Panc1 (cell line): ENCODE results near the gene MROH7. TPM values are rescaled to one million over a fixed set of nuclear protein-coding genes. Genes with fewer than 3 reads are reported as not detected.

ENCODE experiments used
- ATAC-seq: fragments of 200-7000 bp; cut with Tn5 transposase; 2 replicates; pipeline ENCODE4 v1.9.1; 2020; ENCODE audit warnings: mild to moderate bottlenecking, moderate library complexity
- BruUV-seq: library from RNA; stranded (reverse); fragments of 400-500 nt; replicated peaks from 2 replicates; lab custom pipeline; 2021; lab: Mats Ljungman, UMichigan
- CTCF ChIA-PET: fragments of 300-600 bp; sonication (Branson Sonifier 250); formaldehyde crosslinking; loops from one replicate; lab custom pipeline; 2022; ENCODE audit warnings: antibody characterized with exemption; lab: Charles Lee
- POLR2A ChIA-PET: fragments of 300-600 bp; sonication (Branson Sonifier 250); formaldehyde crosslinking; loops from one replicate; lab custom pipeline; 2022; ENCODE audit warnings: antibody characterized with exemption; lab: Charles Lee
- DNase-seq: peaks from one replicate; pipeline ENCODE4 v3.0.0-alpha.2; 2010; ENCODE audit warnings: low read depth, low spot score
- H3K27ac ChIP-seq: 2 replicates; pipeline ENCODE4 v1.5.1; 2011; ENCODE audit warnings: mild to moderate bottlenecking, low read length, inconsistent platforms
- H3K27me3 ChIP-seq: fragments of 200-500 bp; sonication (Bioruptor generic); 2 replicates; pipeline ENCODE4 v1.6.0; 2014; ENCODE audit warnings: low read length, inconsistent platforms; ENCODE audit not compliant: control insufficient read depth, insufficient read depth
- H3K36me3 ChIP-seq: fragments of 200-500 bp; sonication (Bioruptor generic); 2 replicates; pipeline ENCODE4 v1.5.1; 2014; ENCODE audit warnings: inconsistent platforms, mild to moderate bottlenecking, low read length, moderate library complexity; ENCODE audit not compliant: control insufficient read depth, insufficient read depth
- H3K4me1 ChIP-seq: 2 replicates; pipeline ENCODE4 v1.5.1; 2011; ENCODE audit warnings: inconsistent platforms, mild to moderate bottlenecking, low read length, moderate library complexity; ENCODE audit not compliant: control insufficient read depth, insufficient read depth
- H3K4me3 ChIP-seq, 2 experiments: 2 replicates each; pipeline ENCODE4 v1.5.1; 2011 to 2012; ENCODE audit warnings: low read depth in 2 of 2, low read length in 2 of 2, mild to moderate bottlenecking in 2 of 2, inconsistent platforms in 1 of 2, moderate library complexity in 1 of 2
- H3K9me3 ChIP-seq: fragments of 200-500 bp; sonication (Bioruptor generic); 2 replicates; pipeline ENCODE4 v1.5.1; 2014; ENCODE audit warnings: low read depth, mild to moderate bottlenecking, inconsistent platforms, low read length, moderate library complexity; ENCODE audit not compliant: control insufficient read depth, insufficient read depth
- POLR2AphosphoS5 ChIP-seq: IDR thresholded peaks from 2 replicates; pipeline ENCODE4 v1.6.1; 2012; ENCODE audit warnings: mild to moderate bottlenecking, low read depth, low read length, moderate library complexity
- SIN3A ChIP-seq: IDR thresholded peaks from 2 replicates; pipeline ENCODE4 v1.6.1; 2012; ENCODE audit warnings: low read depth, mild to moderate bottlenecking, low read length, moderate library complexity, borderline replicate concordance; ENCODE audit not compliant: insufficient read depth
- TCF7L2 ChIP-seq: IDR thresholded peaks from 2 replicates; pipeline ENCODE4 v1.6.1; 2011; ENCODE audit warnings: mild to moderate bottlenecking, low read depth, low read length, inconsistent platforms
- in situ Hi-C: cut with HindIII; loops from 2 replicates; pipeline ENCODE4 v1.10.0; 2016; ENCODE audit warnings: low sequenced_read_pairs, low pct_unique_long_range_greater_than_20kb
- intact Hi-C: fragments of 100-400 bp; cut with micrococcal nuclease; formaldehyde crosslinking; loops from one replicate; pipeline ENCODE4 v1.10.0; 2022; ENCODE audit not compliant: unreplicated experiment
- total RNA-seq: library from RNA; stranded (reverse); gene quantifications from one replicate; pipeline ENCODE4 v1.2.1, GENCODE V29; 2021; ENCODE audit not compliant: unreplicated experiment
- TF ChIP-seq, protein P1 (sequence below): fragments of 450-650 bp; IDR thresholded peaks from 2 replicates; pipeline ENCODE4 v1.5.1; 2017; ENCODE audit warnings: mild to moderate bottlenecking
- TF ChIP-seq, protein P2 (sequence below), 2 experiments: IDR thresholded peaks; 2 replicates each; pipeline ENCODE4 v1.6.1; 2011 to 2012; ENCODE audit warnings: low read depth in 2 of 2, control low read depth in 1 of 2, low read length in 1 of 2, mild to moderate bottlenecking in 1 of 2, moderate library complexity in 1 of 2; ENCODE audit not compliant: insufficient read depth in 1 of 2

The MROH7 gene
- total RNA-seq, 1 experiment from 2014 or later: not detected

DNA sequence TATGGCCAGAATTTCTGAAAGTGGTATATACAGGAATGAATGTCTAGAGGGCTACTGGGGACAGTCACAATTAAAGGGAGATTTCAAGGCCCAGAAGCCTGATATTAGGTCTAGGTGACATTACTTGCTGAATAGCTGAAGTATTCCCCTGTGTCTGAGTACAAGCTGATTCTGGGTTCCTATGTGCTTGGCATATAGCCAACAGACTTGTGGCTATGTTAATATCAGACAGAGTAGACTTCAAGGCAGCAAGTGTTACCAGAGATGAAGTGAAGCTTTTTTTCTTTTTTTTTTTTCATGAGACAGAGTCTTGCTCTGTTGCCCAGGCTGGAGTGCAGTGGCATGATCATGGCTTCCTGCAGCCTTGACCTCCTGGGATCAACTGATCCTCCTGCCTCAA, 82.4 kb downstream of the MROH7 start:
- no TSS peak for BruUV-seq
- ChIA-PET POLR2A (no interaction called here), CTCF (no interaction called here)
- H3K36me3 ChIP-seq: peaks cover 18% of the 10 kb centered on the region; the same call in 1 of the 2 replicates
- H3K4me3 ChIP-seq: no peak overlapping the region
- no peak for ATAC-seq
- H3K9me3 ChIP-seq: no peaks in the 10 kb centered on the region
- H3K27ac ChIP-seq: no peak overlapping the region
- no peak for TF ChIP-seq TCF7L2
- TF ChIP-seq, protein P1, sequence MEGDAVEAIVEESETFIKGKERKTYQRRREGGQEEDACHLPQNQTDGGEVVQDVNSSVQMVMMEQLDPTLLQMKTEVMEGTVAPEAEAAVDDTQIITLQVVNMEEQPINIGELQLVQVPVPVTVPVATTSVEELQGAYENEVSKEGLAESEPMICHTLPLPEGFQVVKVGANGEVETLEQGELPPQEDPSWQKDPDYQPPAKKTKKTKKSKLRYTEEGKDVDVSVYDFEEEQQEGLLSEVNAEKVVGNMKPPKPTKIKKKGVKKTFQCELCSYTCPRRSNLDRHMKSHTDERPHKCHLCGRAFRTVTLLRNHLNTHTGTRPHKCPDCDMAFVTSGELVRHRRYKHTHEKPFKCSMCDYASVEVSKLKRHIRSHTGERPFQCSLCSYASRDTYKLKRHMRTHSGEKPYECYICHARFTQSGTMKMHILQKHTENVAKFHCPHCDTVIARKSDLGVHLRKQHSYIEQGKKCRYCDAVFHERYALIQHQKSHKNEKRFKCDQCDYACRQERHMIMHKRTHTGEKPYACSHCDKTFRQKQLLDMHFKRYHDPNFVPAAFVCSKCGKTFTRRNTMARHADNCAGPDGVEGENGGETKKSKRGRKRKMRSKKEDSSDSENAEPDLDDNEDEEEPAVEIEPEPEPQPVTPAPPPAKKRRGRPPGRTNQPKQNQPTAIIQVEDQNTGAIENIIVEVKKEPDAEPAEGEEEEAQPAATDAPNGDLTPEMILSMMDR: no peak
- TF ChIP-seq, protein P2, sequence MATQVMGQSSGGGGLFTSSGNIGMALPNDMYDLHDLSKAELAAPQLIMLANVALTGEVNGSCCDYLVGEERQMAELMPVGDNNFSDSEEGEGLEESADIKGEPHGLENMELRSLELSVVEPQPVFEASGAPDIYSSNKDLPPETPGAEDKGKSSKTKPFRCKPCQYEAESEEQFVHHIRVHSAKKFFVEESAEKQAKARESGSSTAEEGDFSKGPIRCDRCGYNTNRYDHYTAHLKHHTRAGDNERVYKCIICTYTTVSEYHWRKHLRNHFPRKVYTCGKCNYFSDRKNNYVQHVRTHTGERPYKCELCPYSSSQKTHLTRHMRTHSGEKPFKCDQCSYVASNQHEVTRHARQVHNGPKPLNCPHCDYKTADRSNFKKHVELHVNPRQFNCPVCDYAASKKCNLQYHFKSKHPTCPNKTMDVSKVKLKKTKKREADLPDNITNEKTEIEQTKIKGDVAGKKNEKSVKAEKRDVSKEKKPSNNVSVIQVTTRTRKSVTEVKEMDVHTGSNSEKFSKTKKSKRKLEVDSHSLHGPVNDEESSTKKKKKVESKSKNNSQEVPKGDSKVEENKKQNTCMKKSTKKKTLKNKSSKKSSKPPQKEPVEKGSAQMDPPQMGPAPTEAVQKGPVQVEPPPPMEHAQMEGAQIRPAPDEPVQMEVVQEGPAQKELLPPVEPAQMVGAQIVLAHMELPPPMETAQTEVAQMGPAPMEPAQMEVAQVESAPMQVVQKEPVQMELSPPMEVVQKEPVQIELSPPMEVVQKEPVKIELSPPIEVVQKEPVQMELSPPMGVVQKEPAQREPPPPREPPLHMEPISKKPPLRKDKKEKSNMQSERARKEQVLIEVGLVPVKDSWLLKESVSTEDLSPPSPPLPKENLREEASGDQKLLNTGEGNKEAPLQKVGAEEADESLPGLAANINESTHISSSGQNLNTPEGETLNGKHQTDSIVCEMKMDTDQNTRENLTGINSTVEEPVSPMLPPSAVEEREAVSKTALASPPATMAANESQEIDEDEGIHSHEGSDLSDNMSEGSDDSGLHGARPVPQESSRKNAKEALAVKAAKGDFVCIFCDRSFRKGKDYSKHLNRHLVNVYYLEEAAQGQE (IDR thresholded peaks at IDR 0.05; ENCODE audit: insufficient read depth in 1 of 2, low read depth in 2 of 2, low read length in 1 of 2): no peak
- TF ChIP-seq POLR2AphosphoS5: no peak
- no peak for TF ChIP-seq SIN3A
- intact Hi-C loops (no loop called here), in situ Hi-C loops (no loop called here)
- no peaks in the 10 kb centered on the region for H3K4me1 ChIP-seq
- DNase-seq: no peak
- no peaks in the 10 kb centered on the region for H3K27me3 ChIP-seq

DNA sequence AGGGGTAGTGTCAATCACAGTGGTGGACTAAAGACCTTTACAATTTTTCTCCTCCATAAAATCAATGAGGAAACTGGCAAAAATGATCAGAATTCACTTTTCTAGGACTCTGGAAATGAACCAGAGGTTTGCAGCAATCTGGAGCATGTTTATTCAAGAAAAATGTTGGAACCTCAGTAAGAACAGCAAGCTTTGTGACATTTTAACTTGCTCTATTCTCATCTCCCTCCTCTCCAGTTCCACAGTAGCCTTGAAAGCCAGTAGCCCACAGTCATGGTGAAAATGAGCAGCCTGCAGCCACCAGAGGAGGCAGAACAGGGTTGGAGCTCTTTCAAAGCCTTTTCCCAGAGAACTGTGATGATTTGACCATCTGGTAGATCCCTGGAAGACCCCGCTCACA, 83.2 kb downstream of the MROH7 start:
- POLR2A ChIA-PET: no interaction called here
- H3K4me1 ChIP-seq: no peaks in the 10 kb centered on the region
- H3K27me3 ChIP-seq: no peaks in the 10 kb centered on the region
- DNase-seq: no peak
- peaks cover 15% of the 10 kb centered on the region; the same call in 1 of the 2 replicates for H3K36me3 ChIP-seq
- no peaks in the 10 kb centered on the region for H3K9me3 ChIP-seq
- CTCF ChIA-PET: no interaction called here
- in situ Hi-C loops: no loop called here
- intact Hi-C loops: no loop called here
- no TSS peak for BruUV-seq
- H3K27ac ChIP-seq: no peak overlapping the region
- no peak overlapping the region for H3K4me3 ChIP-seq
- no peak for TF ChIP-seq SIN3A
- ATAC-seq: no peak

DNA sequence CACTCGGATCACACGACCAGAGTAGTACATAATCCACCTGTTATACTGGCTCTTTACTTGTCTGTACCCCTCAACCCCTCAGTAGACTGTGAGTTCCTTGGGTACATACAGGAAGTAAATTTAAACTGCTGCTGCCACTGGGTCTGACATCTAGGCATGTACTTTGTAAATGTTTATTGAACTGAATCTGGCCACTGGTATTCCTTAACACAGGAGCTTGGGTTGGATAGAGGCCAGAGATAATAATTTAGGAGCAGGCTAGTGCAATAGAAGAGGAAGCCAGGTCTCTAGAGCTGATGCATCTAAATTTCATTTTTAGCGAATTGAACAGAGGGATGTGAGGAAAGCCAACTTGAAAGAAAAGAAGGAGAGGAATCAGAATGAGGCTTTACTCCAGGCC, 86.4 kb downstream of the MROH7 start:
- in situ Hi-C loops: no loop called here
- POLR2A ChIA-PET: no interaction called here
- Histone ChIP-seq H3K4me1 (no peaks in the 10 kb centered on the region), H3K9me3 (no peaks in the 10 kb centered on the region), H3K27ac (no peak overlapping the region), H3K4me3 (no peak overlapping the region), H3K27me3 (no peaks in the 10 kb centered on the region), H3K36me3 (peaks cover 11% of the 10 kb centered on the region; the same call in 1 of the 2 replicates)
- CTCF ChIA-PET: no interaction called here
- TF ChIP-seq, protein P2 (IDR thresholded peaks at IDR 0.05; ENCODE audit: insufficient read depth in 1 of 2, low read depth in 2 of 2, low read length in 1 of 2): no peak
- TF ChIP-seq TCF7L2: no peak
- no peak for TF ChIP-seq POLR2AphosphoS5
- TF ChIP-seq, protein P1: no peak
- TF ChIP-seq SIN3A: no peak
- intact Hi-C loops: no loop called here
- DNase-seq (no peak), ATAC-seq (no peak)
- no TSS peak for BruUV-seq
